Measurements from ENCODE around the gene SAMD15. TPM values are rescaled to one million over a fixed set of nuclear protein-coding genes. Genes with fewer than 3 reads are reported as not detected.

SAMD15 gene
- total and polyA plus RNA-seq, 2 donors (not counting 1 experiment from before 2014, with no cell fraction given) = 0.03 to 0.96 TPM

- POLR2A ChIA-PET = no interaction called here
- H3K4me1 Mint-ChIP-seq = no peaks in the 10 kb centered on the region
Measured at GRCh38 chr14:77339407-77339806, 37.8 kb upstream of the SAMD15 start.

GRCh38 chr14:77340389-77340788, 36.8 kb upstream of the SAMD15 start:
- H3K4me3 ChIP-seq (ENCODE audit: control extremely low read depth in 1 of 5, extremely low read depth in 1 of 5, insufficient read depth in 1 of 5, low read depth in 2 of 5, low read length in 4 of 5) = no peak overlapping the region
- POLR2A ChIA-PET = no interaction called here
- peaks cover 4 to 79% of the 10 kb centered on the region in 2 experiments for H3K36me3 ChIP-seq (replicated peaks in 1 of 2; ENCODE audit: control extremely low read depth in 1 of 2, control insufficient read depth in 1 of 2, extremely low read depth in 1 of 2, insufficient read depth in 2 of 2, low read length in 1 of 2)
- Mint-ChIP-seq H3K4me3 (no peak overlapping the region), H3K9me3 (ENCODE audit: insufficient read depth) (no peaks in the 10 kb centered on the region), H3K27me3 (no peaks in the 10 kb centered on the region), H3K27ac (no peak overlapping the region), H3K4me1 (no peaks in the 10 kb centered on the region)
- DNase-seq = no peak
- TF ChIP-seq EZH2 (IDR thresholded peaks at IDR 0.05; ENCODE audit: borderline replicate concordance, insufficient read depth, low read depth, low read length, poor library complexity, severe bottlenecking) (no peak), CTCF (IDR thresholded peaks at IDR 0.05) (no peak)
- no peaks in the 10 kb centered on the region for H4K20me1 ChIP-seq (ENCODE audit: control insufficient read depth, insufficient read depth, low read length, poor library complexity, severe bottlenecking)
- H2AFZ ChIP-seq (ENCODE audit: insufficient read depth, low read depth, low read length, poor library complexity, severe bottlenecking) = no peak overlapping the region
- WGBS (ENCODE audit: insufficient coverage) = 97% methylated on average over 3 of the region's 4 CpGs
- no peak overlapping the region for H3K27ac ChIP-seq (ENCODE audit: low read length in 2 of 2)
- no peaks in the 10 kb centered on the region for H3K9me3 ChIP-seq (ENCODE audit: control extremely low read depth in 1 of 3, control insufficient read depth in 2 of 3, insufficient read depth in 1 of 3, low read length in 2 of 3)
- intact Hi-C loops (cut with micrococcal nuclease) = no loop called here
- ATAC-seq (ENCODE audit: low read depth) = no peak
- H3K79me2 ChIP-seq (ENCODE audit: control insufficient read depth, insufficient read depth, low read length) = no peaks in the 10 kb centered on the region
- H3K4me2 ChIP-seq (replicated peaks; ENCODE audit: low read depth, low read length, poor library complexity, severe bottlenecking) = no peak overlapping the region
- CTCF ChIA-PET = interaction anchor here (0.8 to 0.9 kb wide), 2 partner anchors 24 to 37 kb away, joined by 3 read pairs; partner anchors contain the start of genes SAMD15 and TMED8
- no peak overlapping the region for H3K9ac ChIP-seq (ENCODE audit: low read length)
- no peaks in the 10 kb centered on the region for H3K4me1 ChIP-seq (ENCODE audit: control insufficient read depth in 2 of 2, insufficient read depth in 2 of 2, low read length in 2 of 2)
- no peaks in the 10 kb centered on the region for H3K27me3 ChIP-seq (replicated peaks in 1 of 4; ENCODE audit: control extremely low read depth in 1 of 4, control insufficient read depth in 3 of 4, insufficient read depth in 4 of 4, low read length in 3 of 4)

More at GRCh38 chr14:77339407-77339806, 37.8 kb upstream of the SAMD15 start:
- Histone ChIP-seq H3K9me3 (ENCODE audit: control extremely low read depth in 1 of 3, control insufficient read depth in 2 of 3, insufficient read depth in 1 of 3, low read length in 2 of 3) (no peaks in the 10 kb centered on the region), H3K79me2 (ENCODE audit: control insufficient read depth, insufficient read depth, low read length) (no peaks in the 10 kb centered on the region), H2AFZ (ENCODE audit: insufficient read depth, low read depth, low read length, poor library complexity, severe bottlenecking) (no peak overlapping the region), H3K4me2 (replicated peaks; ENCODE audit: low read depth, low read length, poor library complexity, severe bottlenecking) (no peak overlapping the region), H3K4me1 (ENCODE audit: control insufficient read depth in 2 of 2, insufficient read depth in 2 of 2, low read length in 2 of 2) (no peaks in the 10 kb centered on the region), H3K4me3 (ENCODE audit: control extremely low read depth in 1 of 5, extremely low read depth in 1 of 5, insufficient read depth in 1 of 5, low read depth in 2 of 5, low read length in 4 of 5) (no peak overlapping the region), H3K27ac (ENCODE audit: low read length in 2 of 2) (no peak overlapping the region), H3K36me3 (replicated peaks in 1 of 2; ENCODE audit: control extremely low read depth in 1 of 2, control insufficient read depth in 1 of 2, extremely low read depth in 1 of 2, insufficient read depth in 2 of 2, low read length in 1 of 2) (peaks cover 4 to 75% of the 10 kb centered on the region in 2 experiments), H3K27me3 (replicated peaks in 1 of 4; ENCODE audit: control extremely low read depth in 1 of 4, control insufficient read depth in 3 of 4, insufficient read depth in 4 of 4, low read length in 3 of 4) (no peaks in the 10 kb centered on the region), H4K20me1 (ENCODE audit: control insufficient read depth, insufficient read depth, low read length, poor library complexity, severe bottlenecking) (no peaks in the 10 kb centered on the region), H3K9ac (ENCODE audit: low read length) (no peak overlapping the region)
- TF ChIP-seq EZH2 (IDR thresholded peaks at IDR 0.05; ENCODE audit: borderline replicate concordance, insufficient read depth, low read depth, low read length, poor library complexity, severe bottlenecking) (no peak), CTCF (IDR thresholded peaks at IDR 0.05) (no peak)
- no peak for ATAC-seq (ENCODE audit: low read depth)
- CTCF ChIA-PET = no interaction called here
- no peak overlapping the region for H3K27ac Mint-ChIP-seq
- WGBS (ENCODE audit: insufficient coverage) = no CpG with 5 or more reads among the region's 1 CpG
- H3K4me3 Mint-ChIP-seq = no peak overlapping the region
- DNase-seq = no peak
- intact Hi-C loops (cut with micrococcal nuclease) = no loop called here
- no peaks in the 10 kb centered on the region for H3K9me3 Mint-ChIP-seq (ENCODE audit: insufficient read depth)
- no peaks in the 10 kb centered on the region for H3K27me3 Mint-ChIP-seq

Data from B cell (primary cell).